T-helper 9 cell (primary cell): ENCODE results near the gene LFNG.

ENCODE experiments used
- DNase-seq: peaks from one replicate; pipeline ENCODE4 v3.0.0-alpha.2; 2020

The LFNG gene

GRCh38 chr7:2518737-2519118, 846 bp upstream of the LFNG start:
- DNase-seq = no peak

GRCh38 chr7:2520131-2520760, 672 bp downstream of the LFNG start:
- DNase-seq = no peak

DNA sequence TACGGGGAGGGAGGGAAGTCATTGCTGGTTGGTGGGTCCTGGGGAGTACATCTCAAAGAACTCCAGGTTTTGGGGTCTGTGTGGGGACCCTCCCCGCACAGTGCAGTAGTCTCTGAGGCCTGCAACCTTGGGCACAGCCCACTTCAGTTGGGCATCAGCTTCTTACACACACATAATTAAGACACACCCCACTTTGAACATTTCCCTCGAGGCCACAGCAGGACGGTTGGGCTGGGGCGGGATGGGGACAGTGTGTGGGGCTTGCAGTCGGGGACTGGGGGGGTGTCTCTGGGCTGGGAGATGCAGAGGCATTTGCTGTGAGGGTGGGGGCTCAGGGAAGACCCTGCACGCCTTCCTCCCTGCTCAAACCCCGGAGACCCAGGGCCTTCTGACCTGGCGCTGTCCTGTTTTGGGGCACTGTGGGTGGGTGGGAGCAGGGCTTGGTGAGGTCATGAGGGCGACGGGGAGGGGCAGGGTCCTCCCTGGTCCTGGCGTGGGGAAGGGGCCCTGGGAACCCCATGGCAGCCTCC, 1.3 kb downstream of the LFNG start:
- no peak for DNase-seq

- no peak for DNase-seq
Measured at GRCh38 chr7:2521341-2521745, 1.8 kb downstream of the LFNG start.

DNA sequence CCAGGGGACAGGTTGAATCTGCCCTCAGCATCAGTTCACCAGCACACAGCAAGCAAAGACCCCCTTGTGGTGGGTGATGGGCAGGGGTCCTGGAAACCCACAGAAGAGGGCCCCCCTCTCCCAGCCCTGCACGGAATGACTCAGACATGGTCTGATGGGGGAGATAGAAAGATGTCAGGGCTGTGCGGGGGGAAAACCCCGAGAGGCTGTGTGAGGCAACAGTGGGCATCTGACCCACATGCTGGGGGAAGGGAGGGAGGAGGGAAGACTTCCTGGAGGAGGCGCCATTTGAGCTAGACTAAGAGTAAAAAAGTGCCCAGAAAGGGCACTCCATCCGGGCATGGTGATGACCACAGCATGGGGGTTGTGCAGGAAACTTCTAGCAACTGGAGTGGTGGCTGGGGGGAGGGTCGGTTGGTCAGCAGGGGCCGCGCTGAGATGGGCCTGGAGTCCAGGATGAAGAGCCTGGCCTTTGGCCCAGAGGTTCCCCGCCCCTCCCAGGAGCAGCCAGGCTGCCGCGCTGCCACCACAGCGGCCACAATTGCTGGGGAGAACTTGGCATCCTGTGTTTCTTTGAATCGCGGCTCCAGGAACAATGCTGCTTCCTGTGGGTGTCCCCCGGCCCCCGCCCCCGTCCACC, 2.5 kb downstream of the LFNG start:
- DNase-seq = peak; percentile 67

DNA sequence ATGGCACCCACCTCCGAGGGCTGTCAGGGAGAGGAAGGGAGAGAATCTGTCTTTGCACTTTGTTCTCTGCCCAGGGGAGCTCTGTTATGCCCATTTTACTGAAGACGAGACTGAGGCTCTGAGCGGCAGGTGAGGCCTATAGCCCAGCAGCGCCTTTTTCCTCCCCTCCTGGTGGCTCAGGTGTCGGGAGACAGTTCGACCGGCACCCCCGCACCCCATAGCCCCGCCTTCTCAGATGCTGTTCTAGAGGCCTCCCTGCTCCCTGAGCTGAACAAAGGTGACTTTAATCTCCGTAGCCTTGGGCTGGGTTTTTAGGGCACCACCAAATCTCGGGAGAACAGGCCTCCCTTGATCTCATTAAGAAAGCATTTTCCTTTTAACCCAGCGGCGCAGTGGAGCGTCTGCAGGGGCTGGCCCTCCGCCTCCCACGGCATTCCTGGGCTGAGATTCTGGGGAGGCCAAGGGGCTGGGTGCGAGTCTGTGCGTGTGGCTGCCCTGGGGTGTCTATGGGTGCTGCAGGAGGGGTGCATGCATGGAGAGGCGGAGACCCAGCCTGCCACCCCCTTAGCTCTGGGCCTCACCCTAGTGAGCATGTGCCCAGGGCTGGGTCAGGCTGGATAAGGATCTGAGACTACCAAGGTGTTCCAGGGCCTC, 3.3 kb downstream of the LFNG start:
- no peak for DNase-seq

GRCh38 chr7:2523461-2523936, 3.9 kb downstream of the LFNG start:
- no peak for DNase-seq

DNA sequence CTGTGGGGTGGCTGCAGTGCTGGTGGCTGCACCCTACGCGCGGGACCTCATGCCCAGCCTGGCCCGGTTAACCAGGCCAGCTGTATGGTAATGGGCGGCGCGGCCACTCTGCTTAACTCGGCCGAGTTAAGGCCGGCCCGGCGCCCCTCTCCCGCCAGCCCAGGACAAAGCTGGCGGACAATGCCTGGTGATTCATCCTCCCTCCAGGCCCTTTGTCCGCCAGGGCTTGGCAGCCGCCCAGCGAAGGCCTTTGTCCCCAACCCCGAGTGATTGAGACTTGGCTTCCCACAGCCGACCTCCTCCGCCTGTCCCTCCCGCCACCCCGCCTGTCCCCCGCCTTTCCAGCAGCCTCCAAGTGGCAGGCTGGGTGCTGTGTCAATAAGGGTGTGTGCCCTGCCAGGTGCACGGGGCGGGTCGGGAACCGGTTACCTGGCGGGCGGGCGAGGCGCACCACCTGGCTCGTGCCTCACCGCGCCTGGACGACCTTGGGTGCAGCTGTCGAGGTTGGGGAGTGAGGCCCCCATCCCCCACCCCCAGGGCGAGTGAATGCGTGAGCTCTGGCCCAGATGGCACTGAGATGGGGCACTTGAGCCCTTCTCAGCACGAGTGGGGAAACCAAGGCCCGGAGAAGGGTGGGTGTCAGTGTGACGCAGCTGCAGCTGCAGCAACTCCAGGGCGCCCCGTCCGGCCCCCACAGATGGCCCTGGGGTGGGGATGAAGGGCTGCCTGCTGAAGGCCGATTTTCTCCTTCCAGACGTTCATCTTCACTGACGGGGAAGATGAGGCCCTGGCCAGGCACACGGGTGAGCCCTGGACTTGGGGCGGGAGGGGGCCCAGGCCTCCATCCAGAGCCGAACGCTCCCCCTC, 4.6 kb downstream of the LFNG start:
- DNase-seq = no peak

- no peak for DNase-seq
Measured at GRCh38 chr7:2524808-2525657, 5.5 kb downstream of the LFNG start.

DNA sequence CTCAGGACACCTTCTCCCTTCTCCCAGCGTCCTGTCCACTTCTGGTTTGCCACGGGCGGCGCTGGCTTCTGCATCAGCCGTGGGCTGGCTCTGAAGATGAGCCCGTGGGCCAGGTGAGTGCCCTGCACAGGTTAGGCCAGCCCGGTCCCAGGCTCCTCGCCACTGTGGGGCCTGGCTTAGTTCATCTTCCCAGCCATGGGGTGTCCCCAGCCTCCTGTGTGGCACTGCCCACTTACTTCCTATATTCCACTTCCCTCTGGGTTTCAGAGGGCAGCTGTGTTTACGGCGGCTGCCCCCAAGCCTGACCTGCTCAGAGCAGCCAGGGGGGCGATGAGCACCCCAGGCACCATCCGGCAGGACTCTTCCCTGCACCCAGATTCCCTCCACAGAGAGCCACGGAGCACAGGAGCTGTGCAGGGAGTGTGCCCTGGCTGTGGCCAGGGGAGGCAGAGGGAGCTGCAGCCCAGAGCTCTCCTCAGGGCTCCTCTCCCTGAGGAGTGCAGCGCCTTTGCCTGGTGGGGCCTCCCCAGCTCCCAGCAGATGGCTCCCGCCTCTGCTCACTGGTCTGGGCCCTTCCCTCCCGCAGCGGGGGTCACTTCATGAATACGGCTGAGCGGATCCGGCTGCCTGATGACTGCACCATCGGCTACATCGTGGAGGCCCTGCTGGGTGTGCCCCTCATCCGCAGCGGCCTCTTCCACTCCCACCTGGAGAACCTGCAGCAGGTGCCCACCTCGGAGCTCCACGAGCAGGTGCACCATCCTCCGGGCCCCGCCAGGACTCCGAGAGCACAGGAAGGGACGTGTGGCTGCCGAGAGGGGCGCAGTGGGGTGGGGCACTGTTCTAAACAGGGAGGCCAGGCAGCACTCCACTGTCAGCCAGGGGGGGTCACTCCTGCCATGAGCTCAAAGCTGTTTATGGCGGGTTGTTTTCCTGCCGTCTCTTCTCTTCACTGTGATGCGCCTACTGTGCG, 6.4 kb downstream of the LFNG start:
- DNase-seq = no peak

DNA sequence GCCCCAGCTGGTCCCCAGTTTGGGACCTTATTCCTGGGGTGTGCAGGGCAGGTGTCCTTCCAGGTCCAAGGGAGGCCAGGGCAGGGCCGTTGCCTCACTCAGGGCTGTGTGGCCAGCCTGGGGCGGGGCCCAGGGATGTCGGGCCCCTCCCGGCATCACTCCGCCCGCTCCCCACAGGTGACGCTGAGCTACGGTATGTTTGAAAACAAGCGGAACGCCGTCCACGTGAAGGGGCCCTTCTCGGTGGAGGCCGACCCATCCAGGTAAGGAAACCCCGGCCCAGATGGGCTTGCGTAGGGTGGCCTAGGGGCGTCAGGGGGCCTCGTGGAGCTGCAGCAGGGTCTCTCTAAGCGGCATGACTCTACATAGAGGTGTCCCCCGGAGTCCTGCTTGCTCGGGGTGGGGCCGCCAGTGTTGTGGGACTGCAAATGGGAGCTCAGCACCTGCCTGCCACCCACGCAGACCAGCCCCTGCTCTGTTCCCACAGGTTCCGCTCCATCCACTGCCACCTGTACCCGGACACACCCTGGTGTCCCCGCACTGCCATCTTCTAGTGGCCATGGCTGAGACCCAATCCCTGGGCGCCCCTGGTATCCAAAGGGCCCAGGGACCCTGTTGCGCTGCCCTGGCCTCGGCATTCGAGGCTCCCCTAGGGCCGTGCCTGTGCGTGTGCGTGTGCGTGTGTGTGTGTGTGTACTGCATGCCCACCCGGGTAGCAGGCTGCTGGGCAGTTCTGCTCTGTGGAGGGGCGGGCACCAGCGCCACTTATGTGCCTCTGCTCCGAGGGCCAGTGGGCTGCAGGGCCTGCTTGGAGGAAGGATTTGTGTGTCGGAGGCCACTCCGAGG, 7.3 kb downstream of the LFNG start:
- DNase-seq = no peak

- no peak for DNase-seq
Measured at GRCh38 chr7:2527505-2528467, 8.2 kb downstream of the LFNG start.

- no peak for DNase-seq
Measured at GRCh38 chr7:2528481-2529095, 9.0 kb downstream of the LFNG start.

- DNase-seq = peak; percentile 59
Measured at GRCh38 chr7:2529161-2530070, 9.8 kb downstream of the LFNG start.

DNA sequence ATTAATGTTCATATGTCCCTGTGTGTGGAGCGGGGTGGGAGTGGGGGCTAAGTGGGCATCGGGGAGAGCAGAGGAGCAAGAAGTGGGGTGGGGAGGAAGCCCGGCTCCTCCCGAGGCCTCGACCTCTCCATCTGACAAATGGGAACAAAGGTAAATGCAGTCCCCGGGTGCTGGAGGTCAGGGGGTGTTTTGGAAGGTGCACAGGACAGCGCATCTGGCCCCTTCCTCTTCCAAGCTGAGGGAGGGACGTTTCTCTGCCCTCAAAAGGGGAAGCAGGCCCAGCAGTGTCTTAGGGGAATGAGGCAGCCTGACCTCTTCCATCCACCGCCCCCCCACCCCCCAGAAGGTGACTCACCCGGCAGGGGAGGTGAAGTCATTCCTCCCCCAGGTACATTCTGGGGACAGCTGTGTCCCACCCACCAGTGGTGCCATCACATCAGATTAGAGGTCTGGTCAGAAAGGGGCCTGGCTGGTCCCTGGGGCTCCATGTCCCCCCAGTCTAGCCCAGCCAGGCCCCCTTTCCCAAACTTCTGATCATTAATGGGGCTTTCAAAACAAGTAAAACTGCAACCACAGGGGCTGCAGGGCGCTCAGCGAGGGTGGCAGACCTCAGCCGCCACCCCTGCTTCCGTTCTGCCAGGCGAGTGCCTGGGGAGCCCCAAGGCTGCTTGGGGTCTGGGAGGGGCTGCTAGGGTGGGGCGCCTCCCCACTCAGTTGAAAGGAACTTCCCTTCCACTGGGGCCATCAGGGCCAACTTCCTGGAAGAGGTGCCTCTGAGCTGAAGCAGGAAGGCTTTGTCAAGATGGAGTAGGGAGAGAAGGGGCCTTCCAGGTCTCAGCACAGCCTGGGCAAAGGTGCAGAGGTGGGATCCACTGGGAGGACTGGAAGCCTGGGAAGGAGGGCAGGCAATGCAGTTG, 10.8 kb downstream of the LFNG start:
- DNase-seq = peak; percentile 69
